Left ventricle myocardium inferior (tissue), 1 donor: Measurements from ENCODE around the gene ERAS. TPM values are rescaled to one million over a fixed set of nuclear protein-coding genes. Genes with fewer than 3 reads are reported as not detected.
"Not testable (repeated sequence)": the region's sequence is repeated elsewhere in the genome, so short reads cannot be mapped to it uniquely, and the experiment has no call there.

Experiments
- DNase-seq: peaks from one replicate; pipeline ENCODE4 v3.0.0-alpha.2; 2020
- H3K27ac ChIP-seq: fragments of 200-600 bp; replicated peaks from 2 replicates; pipeline ENCODE4 v1.8.0; 2021
- H3K27me3 ChIP-seq: fragments of 200-600 bp; 2 replicates; pipeline ENCODE4 v1.8.0; 2021; ENCODE audit warnings: low read depth
- H3K36me3 ChIP-seq: fragments of 200-600 bp; 2 replicates; pipeline ENCODE4 v1.8.0; 2021
- H3K4me1 ChIP-seq: fragments of 200-600 bp; 2 replicates; pipeline ENCODE4 v1.8.0; 2021
- H3K4me3 ChIP-seq: fragments of 200-600 bp; 2 replicates; pipeline ENCODE4 v1.8.0; 2021; ENCODE audit warnings: mild to moderate bottlenecking, moderate library complexity
- H3K9me3 ChIP-seq: fragments of 200-600 bp; replicated peaks from 2 replicates; pipeline ENCODE4 v1.8.0; 2021
- intact Hi-C: fragments of 100-400 bp; cut with micrococcal nuclease; formaldehyde crosslinking; loops from one replicate; pipeline ENCODE4 v1.11.0; 2022
- total RNA-seq: library from RNA; stranded (reverse); fragmentation: NEBNext Ultra II Directional; extraction: Animal tissue kit (Norgen Biotek cat#: 25700); gene quantifications from one replicate; pipeline ENCODE4 v1.2.1, GENCODE V29; 2021
- TF ChIP-seq, protein P1 (sequence below): fragments of 200-600 bp; IDR thresholded peaks from 2 replicates; pipeline ENCODE4 v1.8.0; 2021; ENCODE audit warnings: antibody characterized with exemption, mild to moderate bottlenecking, borderline replicate concordance
- donor health status: DM: no; HTN: yes; CAD: no; lungs with severe emphysema.

The ERAS gene
- total RNA-seq, 1 donor from 2014 or later = not detected

DNA sequence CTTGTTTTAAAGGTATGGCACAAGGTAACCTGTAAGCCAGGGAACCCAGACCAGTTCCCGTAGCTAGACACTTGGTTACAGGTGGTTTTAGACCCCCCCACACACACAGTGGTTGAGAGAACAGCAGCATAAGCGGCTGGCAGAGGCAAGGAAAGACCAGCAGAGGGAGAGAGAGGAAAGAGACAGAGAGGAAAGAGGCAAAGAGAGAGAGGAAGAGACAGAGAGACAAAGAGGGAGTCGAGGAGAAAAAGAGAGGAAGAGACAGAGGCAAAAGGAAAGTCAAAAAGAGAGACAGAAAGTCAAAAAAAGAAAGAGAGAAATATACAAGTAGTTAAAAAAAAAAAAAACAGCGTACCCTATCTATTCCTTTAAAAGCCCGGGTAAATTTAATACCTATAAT is 28.6 kb downstream of the ERAS start:
- Histone ChIP-seq H3K27me3 (no peaks in the 10 kb centered on the region), H3K4me3 (no peak overlapping the region), H3K36me3 (no peaks in the 10 kb centered on the region), H3K4me1 (no peaks in the 10 kb centered on the region), H3K27ac (no peak overlapping the region), H3K9me3 (no peaks in the 10 kb centered on the region)
- intact Hi-C loops = no loop called here
- DNase-seq = no peak
- TF ChIP-seq, protein P1, sequence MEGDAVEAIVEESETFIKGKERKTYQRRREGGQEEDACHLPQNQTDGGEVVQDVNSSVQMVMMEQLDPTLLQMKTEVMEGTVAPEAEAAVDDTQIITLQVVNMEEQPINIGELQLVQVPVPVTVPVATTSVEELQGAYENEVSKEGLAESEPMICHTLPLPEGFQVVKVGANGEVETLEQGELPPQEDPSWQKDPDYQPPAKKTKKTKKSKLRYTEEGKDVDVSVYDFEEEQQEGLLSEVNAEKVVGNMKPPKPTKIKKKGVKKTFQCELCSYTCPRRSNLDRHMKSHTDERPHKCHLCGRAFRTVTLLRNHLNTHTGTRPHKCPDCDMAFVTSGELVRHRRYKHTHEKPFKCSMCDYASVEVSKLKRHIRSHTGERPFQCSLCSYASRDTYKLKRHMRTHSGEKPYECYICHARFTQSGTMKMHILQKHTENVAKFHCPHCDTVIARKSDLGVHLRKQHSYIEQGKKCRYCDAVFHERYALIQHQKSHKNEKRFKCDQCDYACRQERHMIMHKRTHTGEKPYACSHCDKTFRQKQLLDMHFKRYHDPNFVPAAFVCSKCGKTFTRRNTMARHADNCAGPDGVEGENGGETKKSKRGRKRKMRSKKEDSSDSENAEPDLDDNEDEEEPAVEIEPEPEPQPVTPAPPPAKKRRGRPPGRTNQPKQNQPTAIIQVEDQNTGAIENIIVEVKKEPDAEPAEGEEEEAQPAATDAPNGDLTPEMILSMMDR = no peak

DNA sequence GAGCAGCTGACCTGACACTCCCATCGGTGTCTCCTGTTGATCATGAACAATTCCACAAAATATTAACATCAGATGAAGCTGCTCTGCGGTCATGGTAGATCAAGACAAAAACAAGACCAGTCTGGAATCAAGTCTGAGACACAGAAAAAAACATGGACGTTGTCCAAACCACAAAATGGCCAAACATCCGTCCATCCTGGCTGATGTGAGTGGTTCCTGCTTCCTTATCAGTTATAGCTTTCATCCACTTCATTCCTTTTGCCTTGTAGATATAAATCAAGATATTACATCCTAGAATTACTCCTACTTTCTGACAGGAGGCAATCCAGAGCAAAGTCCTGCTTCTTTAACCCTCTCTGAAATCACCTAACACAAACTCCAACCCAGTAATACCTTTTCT is 37.9 kb downstream of the ERAS start:
- no peak overlapping the region for H3K4me3 ChIP-seq
- H3K36me3 ChIP-seq = no peaks in the 10 kb centered on the region
- no peak for DNase-seq
- H3K27me3 ChIP-seq = no peaks in the 10 kb centered on the region
- no peaks in the 10 kb centered on the region for H3K9me3 ChIP-seq
- intact Hi-C loops = no loop called here
- TF ChIP-seq, protein P1 = no peak
- H3K4me1 ChIP-seq = no peaks in the 10 kb centered on the region
- no peak overlapping the region for H3K27ac ChIP-seq

DNA sequence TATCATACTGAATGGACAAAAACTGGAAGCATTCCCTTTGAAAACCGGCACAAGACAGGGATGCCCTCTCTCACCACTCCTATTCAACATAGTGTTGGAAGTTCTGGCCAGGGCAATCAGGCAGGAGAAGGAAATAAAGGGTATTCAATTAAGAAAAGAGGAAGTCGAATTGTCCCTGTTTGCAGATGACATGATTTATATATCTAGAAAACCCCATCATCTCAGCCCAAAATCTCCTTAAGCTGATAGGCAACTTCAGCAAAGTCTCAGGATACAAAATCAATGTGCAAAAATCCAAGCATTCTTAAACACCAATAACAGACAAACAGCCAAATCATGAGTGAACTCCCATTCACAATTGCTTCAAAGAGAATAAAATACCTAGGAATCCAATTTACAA is 45.7 kb downstream of the ERAS start:
- not testable (repeated sequence) for DNase-seq

DNA sequence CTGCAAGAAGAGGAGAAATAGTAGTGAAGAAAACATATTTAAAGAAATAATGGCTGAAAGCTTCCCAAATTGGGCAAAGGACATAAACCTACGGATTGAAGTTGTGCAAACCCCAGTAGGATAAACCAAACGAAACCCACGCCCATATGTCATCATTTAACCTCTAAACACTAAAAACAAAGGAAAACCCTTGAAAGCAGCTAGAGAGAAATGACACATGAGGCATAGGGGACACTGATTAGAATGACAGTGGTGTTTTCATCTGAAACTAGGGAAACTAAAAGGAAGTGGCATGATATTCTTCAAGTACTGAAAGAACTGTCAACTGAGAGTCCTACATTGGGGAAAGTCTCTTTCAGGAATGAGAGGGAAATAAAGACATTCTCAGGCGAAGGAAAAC is 50.6 kb downstream of the ERAS start:
- H3K36me3 ChIP-seq, H3K4me1 ChIP-seq, H3K27ac ChIP-seq, DNase-seq, H3K9me3 ChIP-seq, intact Hi-C loops, H3K27me3 ChIP-seq, H3K4me3 ChIP-seq: not testable (repeated sequence)

More for the DNA sequence above, 45.7 kb downstream of the ERAS start:
- H3K27ac ChIP-seq, H3K4me1 ChIP-seq, H3K4me3 ChIP-seq, H3K27me3 ChIP-seq, H3K36me3 ChIP-seq, H3K9me3 ChIP-seq, intact Hi-C loops: not testable (repeated sequence)

Other genes with a start within 250 kb of the ERAS start
- gene WDR13, start 229.0 kb upstream of the ERAS start, total RNA-seq = 137 TPM
- gene WAS, start 142.7 kb upstream of the ERAS start, total RNA-seq = 2.3 TPM
- gene SUV39H1, start 129.8 kb upstream of the ERAS start, total RNA-seq = 2.6 TPM
- not detected for gene GLOD5, start 64.8 kb upstream of the ERAS start, total RNA-seq
- gene GATA1, start 39.9 kb upstream of the ERAS start, total RNA-seq = not detected
- 39.7 TPM for gene HDAC6, start 24.4 kb upstream of the ERAS start, total RNA-seq
- not detected for gene PCSK1N, start 9.1 kb downstream of the ERAS start, total RNA-seq
- gene TIMM17B, start 71.3 kb downstream of the ERAS start, total RNA-seq = 76.1 TPM
- 60.3 TPM for gene PQBP1, start 71.4 kb downstream of the ERAS start, total RNA-seq
- 10.4 TPM for gene SLC35A2, start 85.1 kb downstream of the ERAS start, total RNA-seq
- gene PIM2, start 92.5 kb downstream of the ERAS start, total RNA-seq = 3.3 TPM
- 21.2 TPM for gene OTUD5, start 131.1 kb downstream of the ERAS start, total RNA-seq
- gene KCND1, start 145.3 kb downstream of the ERAS start, total RNA-seq = 0.30 TPM
- 20.7 TPM for gene GRIPAP1, start 175.8 kb downstream of the ERAS start, total RNA-seq
- gene TFE3, start 216.8 kb downstream of the ERAS start, total RNA-seq = 19.2 TPM
- 1.6 TPM for gene CCDC120, start 232.5 kb downstream of the ERAS start, total RNA-seq
- gene PRAF2, start 247.5 kb downstream of the ERAS start, total RNA-seq = 8.7 TPM